BJ (cell line): Measurements from ENCODE around the gene SORBS2. TPM values are rescaled to one million over a fixed set of nuclear protein-coding genes. Genes with fewer than 3 reads are reported as not detected.

Experiments used
- CTCF ChIA-PET: fragments of 350-600 bp; formaldehyde crosslinking; extraction: SDS; loops from one replicate; lab custom pipeline; 2021; ENCODE audit warnings: antibody characterized with exemption, inconsistent platforms; lab: Yijun Ruan, JAX
- POLR2A ChIA-PET: fragments of 300-600 bp; sonication (Branson Sonifier 250); formaldehyde crosslinking; extraction: SDS; loops from one replicate; lab custom pipeline; 2021; ENCODE audit warnings: antibody characterized with exemption; lab: Charles Lee
- DNase-seq: peaks from one replicate; pipeline ENCODE4 v3.0.0-alpha.2; 2011; ENCODE audit warnings: low read depth
- H3K27me3 ChIP-seq: 2 replicates; pipeline ENCODE4 v1.6.0; 2011; ENCODE audit warnings: low read length; ENCODE audit not compliant: control insufficient read depth, insufficient read depth
- H3K36me3 ChIP-seq: 2 replicates; pipeline ENCODE4 v1.5.1; 2011; ENCODE audit warnings: low read length; ENCODE audit not compliant: control insufficient read depth, insufficient read depth
- H3K4me3 ChIP-seq: 2 replicates; pipeline ENCODE4 v1.5.1; 2011; ENCODE audit warnings: low read depth, mild to moderate bottlenecking, control low read depth, low read length
- CTCF ChIP-seq: IDR thresholded peaks from 2 replicates; pipeline ENCODE4 v1.5.1; 2011; ENCODE audit warnings: low read depth, mild to moderate bottlenecking, control low read depth, inconsistent platforms, low read length, moderate library complexity; ENCODE audit not compliant: insufficient read depth
- polyA plus RNA-seq: library from polyadenylated mRNA; depleted of rRNA; stranded (reverse); fragments of >200 nt; gene quantifications from 2 replicates; pipeline ENCODE4 v1.2.3, GENCODE V29; 2011

SORBS2 gene
- polyA plus RNA-seq, 1 experiment = 9.1 TPM

DNA sequence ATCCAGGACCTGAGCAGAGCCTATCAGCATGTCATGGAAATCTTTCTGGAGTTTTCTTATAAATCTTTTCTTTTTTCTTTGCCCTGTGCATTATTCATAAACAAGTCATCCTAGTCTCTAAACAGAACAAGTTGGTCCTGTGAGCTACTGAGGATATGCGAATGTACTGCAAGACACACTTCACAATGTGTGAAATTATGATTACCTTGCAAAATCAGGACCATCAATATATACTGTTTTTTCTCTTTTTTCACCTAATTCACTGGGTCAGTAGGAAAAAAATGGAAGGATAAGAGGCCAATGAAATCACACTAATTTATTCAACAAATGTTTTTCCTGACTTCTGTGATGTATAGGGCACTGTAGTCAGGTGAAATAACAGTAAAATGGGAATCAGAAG lies 14.4 kb upstream of the SORBS2 start:
- no peak for TF ChIP-seq CTCF
- no peak for DNase-seq
- Histone ChIP-seq H3K27me3 (no peaks in the 10 kb centered on the region), H3K4me3 (no peak overlapping the region), H3K36me3 (no peaks in the 10 kb centered on the region)
- ChIA-PET POLR2A (no interaction called here), CTCF (no interaction called here)

- no peak for TF ChIP-seq CTCF
- no peak overlapping the region for H3K4me3 ChIP-seq
- no peak for DNase-seq
- no peaks in the 10 kb centered on the region for H3K36me3 ChIP-seq
- CTCF ChIA-PET = no interaction called here
- POLR2A ChIA-PET = no interaction called here
- no peaks in the 10 kb centered on the region for H3K27me3 ChIP-seq
Observed at GRCh38 chr4:185825737-185826136, 13.7 kb upstream of the SORBS2 start.

DNA sequence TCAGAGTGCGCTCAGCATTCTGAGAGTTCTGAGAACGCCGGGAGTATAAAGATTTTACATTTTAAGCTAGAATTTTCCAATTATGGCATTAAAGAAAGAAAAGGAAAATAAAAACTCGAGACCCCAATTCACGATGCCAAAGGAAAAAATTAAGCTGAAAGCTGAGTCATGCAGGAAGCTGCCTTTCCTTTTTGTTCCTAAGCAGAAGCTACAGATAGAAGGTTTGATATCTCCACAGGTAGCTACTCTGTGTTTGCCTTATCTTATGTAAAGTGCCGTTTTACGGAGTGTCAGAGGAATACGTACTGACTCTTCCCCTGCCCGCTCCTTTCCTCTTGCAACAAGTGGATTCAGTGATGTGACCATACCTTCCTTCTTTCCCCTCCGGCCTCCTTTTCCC lies 10.8 kb upstream of the SORBS2 start:
- Histone ChIP-seq H3K4me3 (no peak overlapping the region), H3K27me3 (no peaks in the 10 kb centered on the region), H3K36me3 (no peaks in the 10 kb centered on the region)
- DNase-seq = no peak
- no peak for TF ChIP-seq CTCF
- CTCF ChIA-PET = interaction anchor here (1.0 kb wide), 1 partner anchor 13 kb away, joined by 3 read pairs; no protein-coding TSS in a partner anchor
- POLR2A ChIA-PET = no interaction called here

DNA sequence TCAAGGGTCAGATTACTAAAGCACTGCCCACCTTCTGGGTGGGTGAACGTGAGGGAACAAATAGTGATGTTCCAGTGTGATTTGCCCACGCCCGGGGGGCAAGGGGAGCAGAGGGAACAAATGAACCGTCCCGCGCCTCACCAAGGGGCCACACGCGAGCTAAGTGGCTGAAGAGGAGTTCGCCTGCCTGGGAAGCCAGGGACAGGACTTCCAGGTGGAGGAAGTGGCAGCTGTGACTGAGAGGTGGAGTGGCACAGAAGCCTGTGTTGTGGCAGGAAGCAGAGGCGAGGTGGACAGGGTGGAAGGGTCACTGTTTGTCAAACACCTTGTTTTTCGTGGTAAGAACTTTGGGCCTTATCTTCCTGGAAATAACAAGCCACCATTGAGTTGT lies 9.0 kb upstream of the SORBS2 start:
- TF ChIP-seq CTCF = no peak
- no peak overlapping the region for H3K4me3 ChIP-seq
- no peaks in the 10 kb centered on the region for H3K27me3 ChIP-seq
- ChIA-PET CTCF (no interaction called here), POLR2A (no interaction called here)
- H3K36me3 ChIP-seq = no peaks in the 10 kb centered on the region
- DNase-seq = no peak

DNA sequence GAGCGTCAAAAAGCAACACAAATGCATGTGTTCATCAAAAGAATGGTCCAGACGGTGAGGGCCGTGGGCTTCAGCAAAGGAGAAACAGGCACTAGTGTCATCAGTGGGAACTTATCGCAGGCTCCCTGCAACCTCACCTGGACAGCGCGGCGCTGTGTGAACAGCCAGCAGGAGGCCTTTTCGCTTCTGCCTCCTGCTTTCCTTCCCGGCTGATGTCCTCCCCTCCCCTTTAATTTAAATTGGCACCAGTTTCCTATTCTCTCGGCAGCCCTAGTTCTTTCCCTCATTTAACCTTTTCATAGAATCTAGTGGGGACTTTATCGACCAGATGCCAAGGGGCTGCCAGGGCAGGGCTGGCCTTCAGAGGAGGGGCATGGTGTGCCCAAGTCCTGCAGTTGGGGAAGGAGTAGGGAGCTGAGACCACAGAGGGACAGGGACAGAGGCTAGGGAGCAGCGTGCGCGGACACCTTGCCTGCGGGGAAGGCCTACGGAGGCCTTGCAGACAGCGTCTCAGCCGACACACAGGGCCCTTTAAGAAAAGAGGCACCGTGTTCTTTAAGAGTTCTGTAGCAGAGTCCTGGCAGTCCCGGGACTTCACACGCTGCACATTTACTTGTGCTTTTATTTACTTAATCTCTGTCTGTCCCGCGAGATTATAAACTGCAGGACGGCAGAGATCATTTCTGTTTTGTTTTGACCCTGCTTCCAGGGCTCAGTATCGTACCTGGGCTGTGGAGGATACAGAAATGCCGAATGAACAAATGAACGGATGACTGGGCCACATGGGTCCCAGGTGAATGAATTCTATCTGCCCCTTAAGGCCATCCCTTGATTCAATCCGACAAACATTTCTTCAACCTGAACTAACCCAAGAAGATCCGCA lies 8.4 kb upstream of the SORBS2 start:
- TF ChIP-seq CTCF = no peak
- no peaks in the 10 kb centered on the region for H3K27me3 ChIP-seq
- DNase-seq = no peak
- CTCF ChIA-PET = no interaction called here
- POLR2A ChIA-PET = interaction anchor here (0.5 kb wide), 1 partner anchor 61 kb away, joined by 3 read pairs; no protein-coding TSS in a partner anchor
- no peak overlapping the region for H3K4me3 ChIP-seq
- H3K36me3 ChIP-seq = no peaks in the 10 kb centered on the region
